Activated CD8-positive, alpha-beta memory T cell treated with anti-CD3 and anti-CD28 coated beads, Interleukin-2, amount 50 U/mL, for 24 hours (primary cell): ENCODE data around the gene HMCN1.
"Not testable (repeated sequence)": the region's sequence is repeated elsewhere in the genome, so short reads cannot be mapped to it uniquely, and the experiment has no call there.

Source experiments
- DNase-seq: peaks from one replicate; pipeline ENCODE4 v3.0.0-alpha.2; 2020; ENCODE audit errors: extremely low read depth

Gene HMCN1

GRCh38 chr1:185741551-185741950, 7.4 kb downstream of the HMCN1 start:
- DNase-seq = no peak

GRCh38 chr1:185742403-185742802, 8.2 kb downstream of the HMCN1 start:
- DNase-seq = no peak

- DNase-seq = no peak
Observed at GRCh38 chr1:185745165-185745564, 11.0 kb downstream of the HMCN1 start.

- DNase-seq = no peak
Observed at GRCh38 chr1:185759061-185759460, 24.9 kb downstream of the HMCN1 start.

GRCh38 chr1:185761841-185762240, 27.6 kb downstream of the HMCN1 start:
- DNase-seq = no peak

GRCh38 chr1:185767508-185768120, 33.4 kb downstream of the HMCN1 start:
- DNase-seq = no peak

- no peak for DNase-seq
Observed at GRCh38 chr1:185768371-185768770, 34.2 kb downstream of the HMCN1 start.

- no peak for DNase-seq
Observed at GRCh38 chr1:185769136-185769535, 34.9 kb downstream of the HMCN1 start.

- DNase-seq = no peak
Observed at GRCh38 chr1:185774394-185774793, 40.2 kb downstream of the HMCN1 start.

- no peak for DNase-seq
Observed at GRCh38 chr1:185775501-185775900, 41.3 kb downstream of the HMCN1 start.

GRCh38 chr1:185776522-185776921, 42.3 kb downstream of the HMCN1 start:
- DNase-seq = no peak

GRCh38 chr1:185783860-185784259, 49.7 kb downstream of the HMCN1 start:
- not testable (repeated sequence) for DNase-seq

GRCh38 chr1:185785586-185785985, 51.4 kb downstream of the HMCN1 start:
- no peak for DNase-seq

- no peak for DNase-seq
Observed at GRCh38 chr1:185786524-185786923, 52.3 kb downstream of the HMCN1 start.

GRCh38 chr1:185787238-185787637, 53.0 kb downstream of the HMCN1 start:
- no peak for DNase-seq

- no peak for DNase-seq
Observed at GRCh38 chr1:185788386-185788785, 54.2 kb downstream of the HMCN1 start.

- DNase-seq = no peak
Observed at GRCh38 chr1:185789501-185790193, 55.5 kb downstream of the HMCN1 start.

GRCh38 chr1:185790194-185790735, 56.1 kb downstream of the HMCN1 start:
- DNase-seq = no peak

- no peak for DNase-seq
Observed at GRCh38 chr1:185792040-185792439, 57.8 kb downstream of the HMCN1 start.

GRCh38 chr1:185794495-185794894, 60.3 kb downstream of the HMCN1 start:
- DNase-seq = not testable (repeated sequence)

- DNase-seq = no peak
Observed at GRCh38 chr1:185795181-185795580, 61.0 kb downstream of the HMCN1 start.

- no peak for DNase-seq
Observed at GRCh38 chr1:185798505-185798904, 64.3 kb downstream of the HMCN1 start.

GRCh38 chr1:185803241-185803640, 69.0 kb downstream of the HMCN1 start:
- no peak for DNase-seq
